ENCODE measurements around the gene PPARGC1A. TPM values are rescaled to one million over a fixed set of nuclear protein-coding genes. Genes with fewer than 3 reads are reported as not detected.

PPARGC1A gene
- total and polyA plus RNA-seq, 9 donors = 6.8 to 10.9 (median 7.6) TPM

GRCh38 chr4:23763559-23763958, 126.3 kb downstream of the PPARGC1A start:
- DNase-seq = no peak
- H3K27me3 ChIP-seq (ENCODE audit: control insufficient read depth, insufficient read depth, low read length) = no peaks in the 10 kb centered on the region
- no peaks in the 10 kb centered on the region for H3K36me3 ChIP-seq (ENCODE audit: control insufficient read depth, insufficient read depth, low read length)
- WGBS (ENCODE audit: insufficient coverage) = 48% methylated on average over 2 of the region's 3 CpGs
- no peaks in the 10 kb centered on the region for H3K4me1 ChIP-seq (ENCODE audit: control insufficient read depth, insufficient read depth, low read length)
- no peak overlapping the region for H3K27ac ChIP-seq (ENCODE audit: low read length)
- H3K4me3 ChIP-seq (ENCODE audit: low read length) = no peak overlapping the region
- H3K9me3 ChIP-seq (replicated peaks; ENCODE audit: control insufficient read depth, low read depth, low read length) = no peaks in the 10 kb centered on the region

- H3K27me3 ChIP-seq (ENCODE audit: control insufficient read depth, insufficient read depth, low read length) = no peaks in the 10 kb centered on the region
- no peak overlapping the region for H3K27ac ChIP-seq (ENCODE audit: low read length)
- 95% methylated on average over 2 of the region's 2 CpGs for WGBS (ENCODE audit: insufficient coverage)
- no peak for DNase-seq
- no peaks in the 10 kb centered on the region for H3K36me3 ChIP-seq (ENCODE audit: control insufficient read depth, insufficient read depth, low read length)
- H3K4me1 ChIP-seq (ENCODE audit: control insufficient read depth, insufficient read depth, low read length) = no peaks in the 10 kb centered on the region
- H3K9me3 ChIP-seq (replicated peaks; ENCODE audit: control insufficient read depth, low read depth, low read length) = no peaks in the 10 kb centered on the region
- H3K4me3 ChIP-seq (ENCODE audit: low read length) = no peak overlapping the region
Observed at GRCh38 chr4:23762551-23762950, 127.3 kb downstream of the PPARGC1A start.

- Histone ChIP-seq H3K36me3 (ENCODE audit: control insufficient read depth, insufficient read depth, low read length) (no peaks in the 10 kb centered on the region), H3K27me3 (ENCODE audit: control insufficient read depth, insufficient read depth, low read length) (no peaks in the 10 kb centered on the region), H3K4me1 (ENCODE audit: control insufficient read depth, insufficient read depth, low read length) (no peaks in the 10 kb centered on the region), H3K27ac (ENCODE audit: low read length) (no peak overlapping the region), H3K4me3 (ENCODE audit: low read length) (no peak overlapping the region), H3K9me3 (replicated peaks; ENCODE audit: control insufficient read depth, low read depth, low read length) (no peaks in the 10 kb centered on the region)
- 78% methylated on average over 2 of the region's 2 CpGs for WGBS (ENCODE audit: insufficient coverage)
- DNase-seq = no peak
Observed at GRCh38 chr4:23759066-23759465, 130.8 kb downstream of the PPARGC1A start.

GRCh38 chr4:23754688-23755087, 135.2 kb downstream of the PPARGC1A start:
- H3K4me1 ChIP-seq (ENCODE audit: control insufficient read depth, insufficient read depth, low read length) = no peaks in the 10 kb centered on the region
- H3K9me3 ChIP-seq (replicated peaks; ENCODE audit: control insufficient read depth, low read depth, low read length) = no peaks in the 10 kb centered on the region
- no peaks in the 10 kb centered on the region for H3K27me3 ChIP-seq (ENCODE audit: control insufficient read depth, insufficient read depth, low read length)
- no peak overlapping the region for H3K4me3 ChIP-seq (ENCODE audit: low read length)
- DNase-seq = no peak
- WGBS (ENCODE audit: insufficient coverage) = no CpG with 5 or more reads among the region's 1 CpG
- no peak overlapping the region for H3K27ac ChIP-seq (ENCODE audit: low read length)
- no peaks in the 10 kb centered on the region for H3K36me3 ChIP-seq (ENCODE audit: control insufficient read depth, insufficient read depth, low read length)

- Histone ChIP-seq H3K27me3 (ENCODE audit: control insufficient read depth, insufficient read depth, low read length) (no peaks in the 10 kb centered on the region), H3K4me1 (ENCODE audit: control insufficient read depth, insufficient read depth, low read length) (no peaks in the 10 kb centered on the region), H3K36me3 (ENCODE audit: control insufficient read depth, insufficient read depth, low read length) (no peaks in the 10 kb centered on the region), H3K4me3 (ENCODE audit: low read length) (no peak overlapping the region), H3K27ac (ENCODE audit: low read length) (peak overlapping the region; percentile 53), H3K9me3 (replicated peaks; ENCODE audit: control insufficient read depth, low read depth, low read length) (no peaks in the 10 kb centered on the region)
- DNase-seq = peak; percentile 48
- no CpG with 5 or more reads among the region's 2 CpGs for WGBS (ENCODE audit: insufficient coverage)
Observed at GRCh38 chr4:23750125-23750524, 139.7 kb downstream of the PPARGC1A start.

- Histone ChIP-seq H3K36me3 (ENCODE audit: control insufficient read depth, insufficient read depth, low read length) (no peaks in the 10 kb centered on the region), H3K27me3 (ENCODE audit: control insufficient read depth, insufficient read depth, low read length) (no peaks in the 10 kb centered on the region), H3K9me3 (replicated peaks; ENCODE audit: control insufficient read depth, low read depth, low read length) (no peaks in the 10 kb centered on the region), H3K27ac (ENCODE audit: low read length) (no peak overlapping the region), H3K4me3 (ENCODE audit: low read length) (no peak overlapping the region), H3K4me1 (ENCODE audit: control insufficient read depth, insufficient read depth, low read length) (no peaks in the 10 kb centered on the region)
- no CpG with 5 or more reads among the region's 2 CpGs for WGBS (ENCODE audit: insufficient coverage)
- DNase-seq = peak; percentile 58
Observed at GRCh38 chr4:23747281-23747735, 142.5 kb downstream of the PPARGC1A start.

GRCh38 chr4:23746672-23747071, 143.2 kb downstream of the PPARGC1A start:
- DNase-seq = no peak
- Histone ChIP-seq H3K4me3 (ENCODE audit: low read length) (no peak overlapping the region), H3K9me3 (replicated peaks; ENCODE audit: control insufficient read depth, low read depth, low read length) (no peaks in the 10 kb centered on the region), H3K27me3 (ENCODE audit: control insufficient read depth, insufficient read depth, low read length) (no peaks in the 10 kb centered on the region), H3K36me3 (ENCODE audit: control insufficient read depth, insufficient read depth, low read length) (no peaks in the 10 kb centered on the region), H3K4me1 (ENCODE audit: control insufficient read depth, insufficient read depth, low read length) (no peaks in the 10 kb centered on the region), H3K27ac (ENCODE audit: low read length) (no peak overlapping the region)
- no CpG with 5 or more reads among the region's 2 CpGs for WGBS (ENCODE audit: insufficient coverage)

- no peak for DNase-seq
- Histone ChIP-seq H3K9me3 (replicated peaks; ENCODE audit: control insufficient read depth, low read depth, low read length) (no peaks in the 10 kb centered on the region), H3K27me3 (ENCODE audit: control insufficient read depth, insufficient read depth, low read length) (no peaks in the 10 kb centered on the region), H3K27ac (ENCODE audit: low read length) (no peak overlapping the region), H3K4me3 (ENCODE audit: low read length) (no peak overlapping the region), H3K4me1 (ENCODE audit: control insufficient read depth, insufficient read depth, low read length) (no peaks in the 10 kb centered on the region), H3K36me3 (ENCODE audit: control insufficient read depth, insufficient read depth, low read length) (no peaks in the 10 kb centered on the region)
- no CpG with 5 or more reads among the region's 3 CpGs for WGBS (ENCODE audit: insufficient coverage)
Observed at GRCh38 chr4:23746027-23746426, 143.8 kb downstream of the PPARGC1A start.

GRCh38 chr4:23745377-23745776, 144.5 kb downstream of the PPARGC1A start:
- no peak for DNase-seq
- Histone ChIP-seq H3K36me3 (ENCODE audit: control insufficient read depth, insufficient read depth, low read length) (no peaks in the 10 kb centered on the region), H3K27ac (ENCODE audit: low read length) (no peak overlapping the region), H3K9me3 (replicated peaks; ENCODE audit: control insufficient read depth, low read depth, low read length) (no peaks in the 10 kb centered on the region), H3K4me1 (ENCODE audit: control insufficient read depth, insufficient read depth, low read length) (no peaks in the 10 kb centered on the region), H3K4me3 (ENCODE audit: low read length) (no peak overlapping the region), H3K27me3 (ENCODE audit: control insufficient read depth, insufficient read depth, low read length) (no peaks in the 10 kb centered on the region)
- WGBS (ENCODE audit: insufficient coverage) = no CpG with 5 or more reads among the region's 3 CpGs
